Bronchial epithelial cell (primary cell): ENCODE measurements around the gene SRXN1. TPM values are rescaled to one million over a fixed set of nuclear protein-coding genes. Genes with fewer than 3 reads are reported as not detected.

ENCODE experiments used
- DNase-seq: peaks from one replicate; pipeline ENCODE4 v3.0.0-alpha.2; 2010; ENCODE audit warnings: low read depth
- FAIRE-seq: peaks from 2 replicates; lab custom pipeline; 2011; peaks lifted over from hg19 to GRCh38; lab: Jason Lieb, UNC
- H3K27me3 ChIP-seq: 2 replicates; pipeline ENCODE4 v1.5.1; 2011; ENCODE audit warnings: low read length; ENCODE audit not compliant: control insufficient read depth, insufficient read depth
- H3K36me3 ChIP-seq: 2 replicates; pipeline ENCODE4 v1.5.1; 2011; ENCODE audit warnings: low read length; ENCODE audit not compliant: control insufficient read depth, insufficient read depth
- H3K4me3 ChIP-seq: 2 replicates; pipeline ENCODE4 v1.5.1; 2011; ENCODE audit warnings: mild to moderate bottlenecking, low read depth, low read length, control low read depth
- total RNA-seq: library from RNA; depleted of rRNA; stranded (reverse); fragments of >200 nt; gene quantifications from 2 replicates; pipeline ENCODE4 v1.2.1, GENCODE V29; 2014
- TF ChIP-seq, protein P1 (sequence below): IDR thresholded peaks from 2 replicates; pipeline ENCODE4 v1.5.1; 2011; ENCODE audit warnings: mild to moderate bottlenecking, moderate library complexity, low read length, control low read depth, inconsistent platforms; ENCODE audit not compliant: insufficient read depth, severe bottlenecking

Gene SRXN1
- total RNA-seq, 1 donor from 2014 or later: 146 TPM

DNA sequence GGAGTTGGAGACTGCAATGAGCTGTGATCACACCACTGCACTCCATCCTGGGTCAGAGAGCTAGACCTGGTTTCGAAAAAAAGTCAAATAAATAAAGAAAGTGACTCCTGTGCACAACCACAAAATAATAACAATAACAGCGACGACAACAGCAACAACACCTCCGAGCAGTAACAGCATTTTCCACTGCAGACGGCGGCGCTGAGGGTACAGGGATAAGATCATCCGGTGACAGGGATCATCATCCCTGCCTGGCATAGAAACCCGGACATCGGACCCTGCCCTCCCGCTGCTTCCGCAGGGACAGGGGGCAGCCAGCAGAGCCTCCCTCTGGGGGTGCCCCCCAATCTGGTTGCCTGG is 11.5 kb downstream of the SRXN1 start:
- DNase-seq: no peak
- TF ChIP-seq, protein P1, sequence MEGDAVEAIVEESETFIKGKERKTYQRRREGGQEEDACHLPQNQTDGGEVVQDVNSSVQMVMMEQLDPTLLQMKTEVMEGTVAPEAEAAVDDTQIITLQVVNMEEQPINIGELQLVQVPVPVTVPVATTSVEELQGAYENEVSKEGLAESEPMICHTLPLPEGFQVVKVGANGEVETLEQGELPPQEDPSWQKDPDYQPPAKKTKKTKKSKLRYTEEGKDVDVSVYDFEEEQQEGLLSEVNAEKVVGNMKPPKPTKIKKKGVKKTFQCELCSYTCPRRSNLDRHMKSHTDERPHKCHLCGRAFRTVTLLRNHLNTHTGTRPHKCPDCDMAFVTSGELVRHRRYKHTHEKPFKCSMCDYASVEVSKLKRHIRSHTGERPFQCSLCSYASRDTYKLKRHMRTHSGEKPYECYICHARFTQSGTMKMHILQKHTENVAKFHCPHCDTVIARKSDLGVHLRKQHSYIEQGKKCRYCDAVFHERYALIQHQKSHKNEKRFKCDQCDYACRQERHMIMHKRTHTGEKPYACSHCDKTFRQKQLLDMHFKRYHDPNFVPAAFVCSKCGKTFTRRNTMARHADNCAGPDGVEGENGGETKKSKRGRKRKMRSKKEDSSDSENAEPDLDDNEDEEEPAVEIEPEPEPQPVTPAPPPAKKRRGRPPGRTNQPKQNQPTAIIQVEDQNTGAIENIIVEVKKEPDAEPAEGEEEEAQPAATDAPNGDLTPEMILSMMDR: no peak
- Histone ChIP-seq H3K36me3 (no peaks in the 10 kb centered on the region), H3K27me3 (peaks cover 2% of the 10 kb centered on the region), H3K4me3 (no peak overlapping the region)
- no peak for FAIRE-seq

DNA sequence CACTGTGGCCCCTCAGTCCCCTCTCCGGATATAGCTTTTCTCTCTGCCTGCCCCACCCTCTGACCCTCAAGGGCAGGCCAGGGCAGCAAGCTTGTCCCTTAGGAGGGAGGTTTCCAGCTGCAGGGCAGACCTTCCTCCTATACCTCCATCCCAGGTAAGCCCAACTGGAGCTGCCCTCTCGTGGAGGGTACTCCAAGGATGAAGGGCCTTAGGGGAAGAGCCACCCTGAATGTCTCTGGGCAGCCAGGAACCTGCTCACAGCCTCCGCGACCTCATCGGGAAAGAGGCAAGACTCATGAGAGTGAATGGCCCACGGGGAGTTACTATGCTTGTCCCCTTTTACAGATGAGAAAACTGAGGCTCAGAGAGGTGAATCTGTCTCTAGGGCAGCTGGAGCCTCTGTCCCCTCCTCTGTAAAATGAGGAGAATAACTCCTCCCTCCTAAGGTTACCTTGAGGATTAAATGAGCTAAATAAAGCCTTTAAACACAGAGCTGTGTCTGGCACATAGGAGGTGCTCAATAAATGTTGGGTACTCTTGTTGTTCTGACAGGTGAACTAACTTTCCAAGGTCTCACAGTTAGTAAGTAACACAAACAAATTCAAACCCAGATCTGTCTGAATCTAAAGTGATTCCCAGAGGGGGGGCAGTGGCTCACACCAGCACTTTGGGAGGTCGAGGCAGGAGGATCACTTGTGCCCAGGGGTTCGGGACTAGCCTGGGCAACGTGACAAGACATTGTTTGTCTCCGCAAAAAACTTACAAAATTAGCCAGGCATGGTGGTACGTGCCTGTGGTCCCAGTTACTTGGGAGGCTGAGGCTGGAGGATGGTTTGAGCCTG is 12.1 kb downstream of the SRXN1 start:
- FAIRE-seq (no peak), DNase-seq (no peak)
- Histone ChIP-seq H3K36me3 (no peaks in the 10 kb centered on the region), H3K4me3 (no peak overlapping the region), H3K27me3 (peaks cover 2% of the 10 kb centered on the region)
- TF ChIP-seq, protein P1: no peak

DNA sequence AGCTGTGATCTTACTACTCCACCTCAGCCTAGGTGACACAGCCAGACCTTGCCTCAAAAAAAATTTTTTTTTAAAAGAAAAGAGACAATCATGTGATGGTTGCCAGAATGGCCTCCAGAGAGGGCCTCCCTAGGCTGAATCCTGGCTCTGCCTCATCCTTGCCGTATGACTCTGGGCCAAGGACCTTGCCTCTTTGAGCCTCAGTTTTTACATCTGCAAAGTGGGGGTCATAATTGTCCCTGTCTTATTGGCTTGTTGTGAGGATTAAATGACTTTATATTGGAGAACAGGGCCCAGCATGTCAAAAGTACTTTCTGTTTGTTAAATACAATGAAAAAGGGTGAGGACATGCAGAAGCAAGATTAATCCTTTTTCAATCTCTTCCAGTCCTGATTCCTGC is 14.4 kb downstream of the SRXN1 start:
- Histone ChIP-seq H3K36me3 (no peaks in the 10 kb centered on the region), H3K27me3 (peaks cover 4% of the 10 kb centered on the region), H3K4me3 (no peak overlapping the region)
- FAIRE-seq (no peak), DNase-seq (no peak)
- TF ChIP-seq, protein P1: no peak

DNA sequence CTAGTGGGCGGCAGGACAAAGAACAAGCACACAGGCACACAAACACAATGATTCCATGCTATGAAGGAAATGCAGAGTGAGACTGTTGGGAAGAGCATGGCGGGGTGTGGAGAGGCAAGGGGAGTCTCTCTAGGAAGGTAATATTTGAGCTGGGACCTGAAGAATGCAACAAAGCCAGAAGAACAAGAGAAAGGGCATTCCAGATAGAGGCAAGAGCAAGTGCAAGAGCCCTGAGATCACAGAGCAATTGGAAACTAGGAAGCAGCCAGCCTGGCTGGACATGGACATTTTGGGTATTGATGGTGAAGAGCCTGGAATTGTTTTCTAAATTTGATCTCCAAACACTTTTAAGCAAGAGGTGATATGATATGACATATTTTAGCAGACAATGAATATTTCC is 15.4 kb downstream of the SRXN1 start:
- Histone ChIP-seq H3K4me3 (no peak overlapping the region), H3K36me3 (no peaks in the 10 kb centered on the region), H3K27me3 (peaks cover 1% of the 10 kb centered on the region)
- TF ChIP-seq, protein P1: no peak
- FAIRE-seq: no peak
- DNase-seq: no peak

DNA sequence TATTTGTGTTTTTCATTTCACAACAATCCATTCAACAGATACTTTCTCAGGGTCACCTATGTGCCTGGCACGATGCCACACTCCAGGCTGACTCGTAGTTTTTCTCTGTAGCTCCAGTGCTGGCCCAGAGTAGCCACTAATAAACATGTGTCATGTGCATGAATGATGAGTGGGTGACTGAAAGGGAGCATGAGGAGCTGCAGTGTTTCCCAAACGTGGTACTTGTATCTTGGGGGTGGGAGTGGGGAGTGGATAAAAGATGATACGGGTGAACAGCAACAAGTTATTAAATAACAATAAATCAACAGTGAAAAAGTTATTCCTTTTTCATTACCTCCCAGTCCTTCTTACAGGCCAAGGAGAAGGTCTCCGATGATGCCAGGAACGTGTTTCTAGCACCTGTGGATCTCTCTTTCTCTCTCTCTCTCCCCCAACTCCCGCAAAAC is 17.1 kb downstream of the SRXN1 start:
- no peak for FAIRE-seq
- no peaks in the 10 kb centered on the region for H3K36me3 ChIP-seq
- H3K27me3 ChIP-seq: peaks cover 1% of the 10 kb centered on the region
- TF ChIP-seq, protein P1: no peak
- DNase-seq: no peak
- no peak overlapping the region for H3K4me3 ChIP-seq
